Measurements from ENCODE around the gene HEXIM1. TPM values are rescaled to one million over a fixed set of nuclear protein-coding genes. Genes with fewer than 3 reads are reported as not detected.

HEXIM1 gene
- total RNA-seq, 1 experiment from 2014 or later, result 78.0 TPM

DNA sequence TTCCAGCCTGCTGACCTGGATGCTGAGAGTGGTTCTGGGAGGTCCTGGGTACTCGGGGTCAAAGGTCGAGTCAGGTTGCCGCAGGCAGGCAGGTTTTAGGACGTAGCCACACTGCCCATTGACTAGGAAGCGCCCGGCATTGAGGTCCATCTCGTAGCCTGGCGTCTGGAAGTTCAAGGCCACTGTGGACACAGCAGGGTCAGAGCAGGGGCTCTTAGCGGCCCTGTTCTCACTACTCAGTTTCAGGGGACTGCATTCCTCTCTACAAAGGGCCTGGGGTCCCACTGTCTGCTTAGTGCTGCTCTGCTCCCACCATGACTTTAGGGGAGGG is 34.9 kb upstream of the HEXIM1 start:
- H3K4me3 ChIP-seq (ENCODE audit: low read depth, low read length), result no peak overlapping the region
- no peak overlapping the region for H3K27ac Mint-ChIP-seq (ENCODE audit: unreplicated experiment)
- no peaks in the 10 kb centered on the region for H3K9me3 Mint-ChIP-seq (ENCODE audit: unreplicated experiment)
- no TSS peak for BruUV-seq (replicated peaks)
- POLR2A ChIA-PET, result no interaction called here
- H3K36me3 Mint-ChIP-seq (ENCODE audit: insufficient read depth, unreplicated experiment), result peaks cover 70% of the 10 kb centered on the region
- TF ChIP-seq, protein P1, sequence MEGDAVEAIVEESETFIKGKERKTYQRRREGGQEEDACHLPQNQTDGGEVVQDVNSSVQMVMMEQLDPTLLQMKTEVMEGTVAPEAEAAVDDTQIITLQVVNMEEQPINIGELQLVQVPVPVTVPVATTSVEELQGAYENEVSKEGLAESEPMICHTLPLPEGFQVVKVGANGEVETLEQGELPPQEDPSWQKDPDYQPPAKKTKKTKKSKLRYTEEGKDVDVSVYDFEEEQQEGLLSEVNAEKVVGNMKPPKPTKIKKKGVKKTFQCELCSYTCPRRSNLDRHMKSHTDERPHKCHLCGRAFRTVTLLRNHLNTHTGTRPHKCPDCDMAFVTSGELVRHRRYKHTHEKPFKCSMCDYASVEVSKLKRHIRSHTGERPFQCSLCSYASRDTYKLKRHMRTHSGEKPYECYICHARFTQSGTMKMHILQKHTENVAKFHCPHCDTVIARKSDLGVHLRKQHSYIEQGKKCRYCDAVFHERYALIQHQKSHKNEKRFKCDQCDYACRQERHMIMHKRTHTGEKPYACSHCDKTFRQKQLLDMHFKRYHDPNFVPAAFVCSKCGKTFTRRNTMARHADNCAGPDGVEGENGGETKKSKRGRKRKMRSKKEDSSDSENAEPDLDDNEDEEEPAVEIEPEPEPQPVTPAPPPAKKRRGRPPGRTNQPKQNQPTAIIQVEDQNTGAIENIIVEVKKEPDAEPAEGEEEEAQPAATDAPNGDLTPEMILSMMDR (IDR thresholded peaks at IDR 0.05; ENCODE audit: insufficient read depth in 1 of 2, low read depth in 1 of 2, low read length in 1 of 2, severe bottlenecking in 1 of 2, unreplicated experiment in 1 of 2), result no peak
- peaks cover 7% of the 10 kb centered on the region; the same call in 1 of the 2 replicates for H3K4me1 ChIP-seq
- no peak for DNase-seq
- H3K36me3 ChIP-seq (ENCODE audit: control insufficient read depth, insufficient read depth, low read length), result peaks cover 2% of the 10 kb centered on the region; the same call in 1 of the 2 replicates
- no peaks in the 10 kb centered on the region for H3K9me3 ChIP-seq
- CTCF ChIA-PET, result no interaction called here
- H3K4me3 Mint-ChIP-seq (ENCODE audit: unreplicated experiment), result peak overlapping the region; percentile 21
- peaks cover 6% of the 10 kb centered on the region for H3K4me1 Mint-ChIP-seq (ENCODE audit: low read depth, unreplicated experiment)
- no peaks in the 10 kb centered on the region for H3K27me3 ChIP-seq (replicated peaks; ENCODE audit: control insufficient read depth, insufficient read depth, low read length)
- intact Hi-C loops (cut with micrococcal nuclease; ENCODE audit: unreplicated experiment), result no loop called here
- no peaks in the 10 kb centered on the region for H3K27me3 Mint-ChIP-seq (ENCODE audit: insufficient read depth, unreplicated experiment)

DNA sequence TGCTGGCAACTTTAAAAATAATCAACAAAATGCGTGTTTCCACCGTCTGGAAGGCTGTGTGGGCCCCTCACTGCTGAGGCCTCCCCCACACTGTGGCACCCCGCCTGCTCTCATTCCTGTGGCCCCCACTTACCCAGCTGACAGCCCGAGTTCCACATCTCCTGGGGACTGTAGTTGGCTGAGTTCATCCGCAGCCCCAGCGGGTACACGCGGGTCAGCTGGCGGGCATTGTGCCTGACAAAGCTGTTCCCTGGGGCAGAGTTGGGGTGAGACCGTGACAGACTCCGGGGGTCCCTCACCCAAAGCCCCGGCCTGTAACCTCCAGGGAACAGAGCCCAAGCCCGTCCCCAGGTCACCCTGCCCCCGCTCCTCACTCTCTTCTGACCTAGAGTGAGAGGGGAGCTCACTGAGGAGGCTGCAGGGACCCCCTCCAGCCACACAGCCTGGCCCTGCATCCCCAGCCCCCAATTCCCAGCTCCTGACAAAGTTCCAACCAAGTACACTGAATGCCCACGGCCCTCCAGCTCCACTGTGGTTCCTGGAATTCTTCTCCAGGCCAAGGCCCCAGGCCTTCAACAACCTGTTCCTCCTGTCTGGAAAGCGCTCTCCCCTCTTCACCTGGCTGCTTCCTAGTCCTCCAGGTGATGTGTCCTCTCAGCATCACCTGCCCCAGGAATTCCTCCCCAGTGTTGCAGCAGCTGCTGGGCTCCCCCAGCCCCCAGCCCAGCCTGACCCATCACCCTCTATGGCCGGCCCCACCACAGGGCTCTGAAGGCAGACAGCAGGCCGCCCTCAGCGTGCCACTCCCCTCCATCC is 34.0 kb upstream of the HEXIM1 start:
- H3K4me3 Mint-ChIP-seq (ENCODE audit: unreplicated experiment), result no peak overlapping the region
- H3K36me3 Mint-ChIP-seq (ENCODE audit: insufficient read depth, unreplicated experiment), result peaks cover 61% of the 10 kb centered on the region
- intact Hi-C loops (cut with micrococcal nuclease; ENCODE audit: unreplicated experiment), result no loop called here
- peak overlapping the region; percentile 67 for H3K27ac Mint-ChIP-seq (ENCODE audit: unreplicated experiment)
- DNase-seq, result peak; percentile 40 to 65
- H3K9me3 Mint-ChIP-seq (ENCODE audit: unreplicated experiment), result no peaks in the 10 kb centered on the region
- TF ChIP-seq, protein P1 (IDR thresholded peaks at IDR 0.05; ENCODE audit: insufficient read depth in 1 of 2, low read depth in 1 of 2, low read length in 1 of 2, severe bottlenecking in 1 of 2, unreplicated experiment in 1 of 2), result no peak
- peaks cover 2% of the 10 kb centered on the region; the same call in 1 of the 2 replicates for H3K36me3 ChIP-seq (ENCODE audit: control insufficient read depth, insufficient read depth, low read length)
- H3K4me3 ChIP-seq (ENCODE audit: low read depth, low read length), result no peak overlapping the region
- no peaks in the 10 kb centered on the region for H3K27me3 Mint-ChIP-seq (ENCODE audit: insufficient read depth, unreplicated experiment)
- CTCF ChIA-PET, result interaction anchor here (0.5 to 0.9 kb wide), 2 partner anchors 20 to 21 kb away, joined by 3 to 4 read pairs; partner anchors contain the start of gene ACBD4
- H3K27me3 ChIP-seq (replicated peaks; ENCODE audit: control insufficient read depth, insufficient read depth, low read length), result no peaks in the 10 kb centered on the region
- H3K4me1 Mint-ChIP-seq (ENCODE audit: low read depth, unreplicated experiment), result peaks cover 6% of the 10 kb centered on the region
- H3K9me3 ChIP-seq, result no peaks in the 10 kb centered on the region
- peaks cover 7% of the 10 kb centered on the region; the same call in 1 of the 2 replicates for H3K4me1 ChIP-seq
- POLR2A ChIA-PET, result no interaction called here
- no TSS peak for BruUV-seq (replicated peaks)

DNA sequence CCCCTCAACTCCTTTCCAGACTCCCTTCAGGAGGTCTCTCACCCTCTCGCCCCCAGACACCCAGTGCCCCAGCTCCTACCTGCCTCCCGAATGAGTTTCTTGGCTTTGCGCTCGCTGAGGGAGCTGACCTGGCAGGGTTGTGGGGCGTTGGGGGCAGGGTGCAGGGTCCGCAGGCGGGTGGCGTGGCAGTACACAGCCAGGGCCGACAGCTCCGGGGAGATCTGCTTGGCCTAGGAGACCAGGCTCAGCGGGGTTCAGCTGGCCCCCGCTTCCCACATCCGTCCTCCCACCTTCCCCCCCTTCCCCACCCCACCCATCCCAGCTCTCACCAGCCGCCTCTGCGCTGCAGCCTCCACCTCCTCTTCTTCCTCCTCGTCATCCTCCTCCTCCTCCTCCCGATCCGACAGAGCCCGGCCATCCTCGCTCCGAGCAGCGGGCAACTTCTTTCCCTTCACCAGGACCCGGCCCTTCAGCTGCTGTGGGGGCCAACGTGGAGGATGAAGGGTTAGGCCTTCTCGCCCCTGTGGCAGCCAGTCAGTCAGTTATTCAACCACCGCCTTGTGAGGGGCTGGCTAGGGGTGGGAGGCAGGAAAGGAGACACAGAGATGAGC is 33.2 kb upstream of the HEXIM1 start:
- BruUV-seq (replicated peaks), result no TSS peak
- Histone ChIP-seq H3K4me3 (ENCODE audit: low read depth, low read length) (no peak overlapping the region), H3K9me3 (no peaks in the 10 kb centered on the region), H3K4me1 (peaks cover 7% of the 10 kb centered on the region; the same call in 1 of the 2 replicates), H3K27me3 (replicated peaks; ENCODE audit: control insufficient read depth, insufficient read depth, low read length) (no peaks in the 10 kb centered on the region), H3K36me3 (ENCODE audit: control insufficient read depth, insufficient read depth, low read length) (peaks cover 2% of the 10 kb centered on the region; the same call in 1 of the 2 replicates)
- Mint-ChIP-seq H3K4me3 (ENCODE audit: unreplicated experiment) (no peak overlapping the region), H3K27me3 (ENCODE audit: insufficient read depth, unreplicated experiment) (no peaks in the 10 kb centered on the region), H3K9me3 (ENCODE audit: unreplicated experiment) (no peaks in the 10 kb centered on the region), H3K4me1 (ENCODE audit: low read depth, unreplicated experiment) (peaks cover 6% of the 10 kb centered on the region), H3K36me3 (ENCODE audit: insufficient read depth, unreplicated experiment) (peaks cover 54% of the 10 kb centered on the region), H3K27ac (ENCODE audit: unreplicated experiment) (peak overlapping the region; percentile 67)
- ChIA-PET CTCF (interaction anchor here (0.9 to 1.0 kb wide), 2 partner anchors 20 kb away, joined by 3 to 4 read pairs; partner anchors contain the start of gene ACBD4), POLR2A (no interaction called here)
- TF ChIP-seq, protein P1 (IDR thresholded peaks at IDR 0.05; ENCODE audit: insufficient read depth in 1 of 2, low read depth in 1 of 2, low read length in 1 of 2, severe bottlenecking in 1 of 2, unreplicated experiment in 1 of 2), result no peak
- intact Hi-C loops (cut with micrococcal nuclease; ENCODE audit: unreplicated experiment), result no loop called here
- no peak for DNase-seq

Measured in Caco-2 (cell line).